Neuronal stem cell (in vitro differentiated cells): Measurements from ENCODE around the gene BNIP3.
A peak's percentile ranks its signal among the peaks of the same experiment; 100 is the strongest.

ENCODE experiments used
- DNase-seq: peaks from one replicate; pipeline ENCODE4 v3.0.0-alpha.2; 2013; ENCODE audit warnings: low spot score
- H2AFZ ChIP-seq: one replicate; pipeline ENCODE4 v1.6.1; 2013; ENCODE audit warnings: mild to moderate bottlenecking, low read length, inconsistent platforms
- H2AK5ac ChIP-seq: 2 replicates; pipeline ENCODE4 v1.6.1; 2013; ENCODE audit warnings: low read depth, mild to moderate bottlenecking, inconsistent platforms, low read length, moderate library complexity, mixed read lengths
- H2BK120ac ChIP-seq: 2 replicates; pipeline ENCODE4 v1.6.1; 2013; ENCODE audit warnings: low read depth, mild to moderate bottlenecking, inconsistent platforms, low read length, moderate library complexity, mixed read lengths
- H2BK12ac ChIP-seq: one replicate; pipeline ENCODE4 v1.6.1; 2013; ENCODE audit warnings: low read length, inconsistent platforms
- H2BK15ac ChIP-seq: 2 replicates; pipeline ENCODE4 v1.6.1; 2013; ENCODE audit warnings: mild to moderate bottlenecking, low read length, inconsistent platforms, mixed read lengths
- H2BK5ac ChIP-seq: one replicate; pipeline ENCODE4 v1.6.1; 2013; ENCODE audit warnings: inconsistent platforms, mild to moderate bottlenecking, low read length, moderate library complexity
- H3K14ac ChIP-seq: one replicate; pipeline ENCODE4 v1.6.1; 2013; ENCODE audit warnings: low read length, inconsistent platforms
- H3K18ac ChIP-seq: 2 replicates; pipeline ENCODE4 v1.6.1; 2013; ENCODE audit warnings: low read length, inconsistent platforms
- H3K23ac ChIP-seq: 2 replicates; pipeline ENCODE4 v1.6.1; 2013; ENCODE audit warnings: low read depth, mild to moderate bottlenecking, mixed read lengths, low read length, inconsistent platforms; ENCODE audit not compliant: poor library complexity
- H3K27ac ChIP-seq: replicated peaks from 3 replicates; pipeline ENCODE4 v1.5.1; 2013; ENCODE audit warnings: low read length, inconsistent platforms
- H3K27me3 ChIP-seq, 3 experiments: 2 replicates each; pipeline ENCODE4 v1.6.1; 2013; ENCODE audit warnings: low read length in 3 of 3, mild to moderate bottlenecking in 2 of 3, inconsistent platforms in 1 of 3, low read depth in 1 of 3, mixed read lengths in 1 of 3, moderate library complexity in 1 of 3; ENCODE audit not compliant: control insufficient read depth in 3 of 3, insufficient read depth in 3 of 3
- H3K36me3 ChIP-seq, 2 donors: replicated peaks in 1 of 2; 2 replicates each; pipeline ENCODE4 v1.6.1; 2013; ENCODE audit warnings: low read length in 2 of 2; ENCODE audit not compliant: control insufficient read depth in 2 of 2, insufficient read depth in 2 of 2
- H3K4ac ChIP-seq: 2 replicates; pipeline ENCODE4 v1.6.1; 2013; ENCODE audit warnings: inconsistent platforms, mild to moderate bottlenecking, low read length, moderate library complexity
- H3K4me1 ChIP-seq, 2 donors: 1 replicate in 1 of 2; 2 replicates in 1 of 2; pipeline ENCODE4 v1.6.1; 2013; ENCODE audit warnings: low read length in 2 of 2, low read depth in 1 of 2; ENCODE audit not compliant: control insufficient read depth in 2 of 2, insufficient read depth in 1 of 2
- H3K4me2 ChIP-seq: one replicate; pipeline ENCODE4 v1.6.1; 2013; ENCODE audit warnings: mild to moderate bottlenecking, low read length, inconsistent platforms; ENCODE audit not compliant: insufficient read depth, poor library complexity, severe bottlenecking
- H3K4me3 ChIP-seq, 2 donors: 2 replicates each; pipeline ENCODE4 v1.5.1; 2013; ENCODE audit warnings: low read length in 2 of 2, mild to moderate bottlenecking in 2 of 2, inconsistent platforms in 1 of 2, moderate library complexity in 1 of 2
- H3K79me1 ChIP-seq: one replicate; pipeline ENCODE4 v1.6.1; 2013; ENCODE audit warnings: low read depth, mild to moderate bottlenecking, inconsistent platforms, low read length, moderate library complexity
- H3K9ac ChIP-seq: one replicate; pipeline ENCODE4 v1.6.1; 2013; ENCODE audit warnings: mild to moderate bottlenecking, low read depth, low read length, inconsistent platforms; ENCODE audit not compliant: poor library complexity
- H3K9me3 ChIP-seq, 2 donors: replicated peaks in 1 of 2; 2 replicates each; pipeline versions ENCODE3 to v1.6.1; 2013; ENCODE audit warnings: low read length in 2 of 2, mild to moderate bottlenecking in 2 of 2, inconsistent platforms in 1 of 2, low read depth in 1 of 2, mixed read lengths in 1 of 2, moderate library complexity in 1 of 2; ENCODE audit not compliant: control insufficient read depth in 2 of 2, insufficient read depth in 1 of 2
- H4K8ac ChIP-seq: one replicate; pipeline ENCODE4 v1.6.1; 2013; ENCODE audit warnings: low read depth, mild to moderate bottlenecking, inconsistent platforms, low read length, moderate library complexity
- H4K91ac ChIP-seq: one replicate; pipeline ENCODE4 v1.6.1; 2013; ENCODE audit warnings: low read length, low read depth, mild to moderate bottlenecking, inconsistent platforms; ENCODE audit not compliant: poor library complexity
- WGBS, 2 donors: extraction: QIAGEN DNeasy Blood & Tissue Kit; methylation state at CpG; one replicate each; pipeline ENCODE4 v1.1.7; 2013; ENCODE audit warnings: missing lambda C conversion rate in 2 of 2, mixed read lengths in 1 of 2; ENCODE audit not compliant: insufficient read length in 2 of 2, insufficient replicate concordance in 1 of 2; ENCODE audit errors: extremely low coverage in 2 of 2; 5-methylcytosine and 5-hydroxymethylcytosine counted together

BNIP3 gene

GRCh38 chr10:131968949-131969348, 12.8 kb downstream of the BNIP3 start:
- Histone ChIP-seq H3K9me3 (no peaks in the 10 kb centered on the region), H2AFZ (no peak overlapping the region), H3K27ac (no peak overlapping the region), H2BK15ac (no peak overlapping the region), H3K27me3 (no peaks in the 10 kb centered on the region), H2AK5ac (no peak overlapping the region), H3K36me3 (peaks cover 22 to 82% of the 10 kb centered on the region in 2 donors), H2BK12ac (no peak overlapping the region), H3K23ac (no peak overlapping the region), H3K9ac (no peak overlapping the region), H3K4me2 (no peak overlapping the region), H2BK120ac (no peak overlapping the region), H4K8ac (no peak overlapping the region), H3K4me1 (no peaks in the 10 kb centered on the region), H3K4me3 (no peak overlapping the region), H3K4ac (no peak overlapping the region), H3K18ac (no peak overlapping the region), H3K79me1 (peaks cover 4% of the 10 kb centered on the region), H4K91ac (no peak overlapping the region), H3K14ac (no peak overlapping the region), H2BK5ac (no peak overlapping the region)
- no CpG with 5 or more reads among the region's 13 CpGs for WGBS, 2 donors
- DNase-seq, result no peak

- no peak overlapping the region for H2AFZ ChIP-seq
- no CpG with 5 or more reads among the region's 9 CpGs for WGBS, 2 donors
- H2BK5ac ChIP-seq, result no peak overlapping the region
- no peak overlapping the region for H3K27ac ChIP-seq
- no peak overlapping the region for H4K8ac ChIP-seq
- no peaks in the 10 kb centered on the region for H3K27me3 ChIP-seq
- no peak overlapping the region for H2BK120ac ChIP-seq
- H3K4me3 ChIP-seq, result no peak overlapping the region
- no peaks in the 10 kb centered on the region for H3K9me3 ChIP-seq
- no peak overlapping the region for H3K4ac ChIP-seq
- no peak overlapping the region for H4K91ac ChIP-seq
- H3K4me1 ChIP-seq, result no peaks in the 10 kb centered on the region
- no peaks in the 10 kb centered on the region for H3K79me1 ChIP-seq
- DNase-seq, result no peak
- no peak overlapping the region for H3K14ac ChIP-seq
- no peak overlapping the region for H3K18ac ChIP-seq
- no peak overlapping the region for H2BK15ac ChIP-seq
- H3K23ac ChIP-seq, result no peak overlapping the region
- H3K4me2 ChIP-seq, result no peak overlapping the region
- no peak overlapping the region for H2AK5ac ChIP-seq
- H2BK12ac ChIP-seq, result no peak overlapping the region
- H3K36me3 ChIP-seq, result peaks cover 8 to 56% of the 10 kb centered on the region in 2 donors
- no peak overlapping the region for H3K9ac ChIP-seq
Measured at GRCh38 chr10:131964298-131964697, 17.4 kb downstream of the BNIP3 start.

- no peak overlapping the region for H3K4ac ChIP-seq
- no peak overlapping the region for H3K27ac ChIP-seq
- no peak overlapping the region for H3K23ac ChIP-seq
- no peak overlapping the region for H3K4me3 ChIP-seq
- no peak overlapping the region for H2BK15ac ChIP-seq
- H3K14ac ChIP-seq, result no peak overlapping the region
- H3K18ac ChIP-seq, result no peak overlapping the region
- H3K79me1 ChIP-seq, result no peaks in the 10 kb centered on the region
- no peak overlapping the region for H2BK12ac ChIP-seq
- no peak overlapping the region for H4K8ac ChIP-seq
- no peak overlapping the region for H2AFZ ChIP-seq
- DNase-seq, result no peak
- no peak overlapping the region for H2BK5ac ChIP-seq
- H3K9me3 ChIP-seq, result no peaks in the 10 kb centered on the region
- peaks cover 4 to 51% of the 10 kb centered on the region in 2 donors for H3K36me3 ChIP-seq
- H3K4me2 ChIP-seq, result no peak overlapping the region
- H4K91ac ChIP-seq, result no peak overlapping the region
- no CpG with 5 or more reads among the region's 9 CpGs for WGBS, 2 donors
- no peaks in the 10 kb centered on the region for H3K27me3 ChIP-seq
- H3K4me1 ChIP-seq, result no peaks in the 10 kb centered on the region
- no peak overlapping the region for H2BK120ac ChIP-seq
- H3K9ac ChIP-seq, result no peak overlapping the region
- no peak overlapping the region for H2AK5ac ChIP-seq
Measured at GRCh38 chr10:131963811-131964210, 17.9 kb downstream of the BNIP3 start.

- Histone ChIP-seq H3K9ac (no peak overlapping the region), H3K14ac (no peak overlapping the region), H3K27me3 (no peaks in the 10 kb centered on the region), H3K18ac (peak overlapping the region; percentile 11), H3K4me1 (no peaks in the 10 kb centered on the region), H3K36me3 (peaks cover 4 to 50% of the 10 kb centered on the region in 2 donors), H2BK12ac (no peak overlapping the region), H3K27ac (no peak overlapping the region), H3K4me3 (no peak overlapping the region), H3K9me3 (no peaks in the 10 kb centered on the region), H2BK5ac (no peak overlapping the region), H4K8ac (peak overlapping the region; percentile 65), H2BK120ac (no peak overlapping the region), H2AK5ac (no peak overlapping the region), H3K4ac (peak overlapping the region; percentile 66), H2AFZ (no peak overlapping the region), H2BK15ac (no peak overlapping the region), H3K23ac (peak overlapping the region; percentile 95), H4K91ac (no peak overlapping the region), H3K79me1 (no peaks in the 10 kb centered on the region), H3K4me2 (no peak overlapping the region)
- DNase-seq, result no peak
- no CpG with 5 or more reads among the region's 20 CpGs for WGBS, 2 donors
Measured at GRCh38 chr10:131963350-131963749, 18.4 kb downstream of the BNIP3 start.
